GM18498 (cell line): ENCODE measurements around the gene FAM227B.
"Not testable (repeated sequence)": the region's sequence is repeated elsewhere in the genome, so short reads cannot be mapped to it uniquely, and the experiment has no call there.

Experiments used
- ATAC-seq: cut with Tn5 transposase; IDR thresholded peaks from one replicate; pipeline ENCODE4 v1.9.1; 2021; ENCODE audit warnings: mild to moderate bottlenecking, moderate library complexity; ENCODE audit not compliant: unreplicated experiment

The FAM227B gene

GRCh38 chr15:49620658-49621368, at the start of gene FAM227B, which contains the start of gene DTWD1:
TSS of gene FAM227B (minus strand) at chr15:49620818. CDS start at chr15:49615171, 5,647 bp downstream.
TSS of gene DTWD1 (plus strand) at chr15:49621048. CDS start at chr15:49625168, 4,120 bp downstream.
- peak; percentile 98 for ATAC-seq

GRCh38 chr15:49669288-49669687, 48.7 kb upstream of the FAM227B start:
- ATAC-seq: no peak

GRCh38 chr15:49666486-49666885, 45.9 kb upstream of the FAM227B start:
- ATAC-seq: not testable (repeated sequence)

GRCh38 chr15:49664716-49665115, 44.1 kb upstream of the FAM227B start:
- no peak for ATAC-seq

- ATAC-seq: no peak
Measured at GRCh38 chr15:49656734-49657133, 36.1 kb upstream of the FAM227B start.

- no peak for ATAC-seq
Measured at GRCh38 chr15:49652922-49653321, 32.3 kb upstream of the FAM227B start.

- ATAC-seq: no peak
Measured at GRCh38 chr15:49650676-49651075, 30.1 kb upstream of the FAM227B start.

GRCh38 chr15:49649987-49650386, 29.4 kb upstream of the FAM227B start:
- no peak for ATAC-seq

GRCh38 chr15:49646891-49647290, 26.3 kb upstream of the FAM227B start:
- ATAC-seq: no peak

- ATAC-seq: no peak
Measured at GRCh38 chr15:49645941-49646340, 25.3 kb upstream of the FAM227B start.

- ATAC-seq: no peak
Measured at GRCh38 chr15:49645277-49645676, 24.7 kb upstream of the FAM227B start.

GRCh38 chr15:49644364-49644794, 23.8 kb upstream of the FAM227B start:
- no peak for ATAC-seq

GRCh38 chr15:49637857-49638256, 17.2 kb upstream of the FAM227B start:
- no peak for ATAC-seq

GRCh38 chr15:49628379-49628778, 7.8 kb upstream of the FAM227B start:
- ATAC-seq: no peak

- ATAC-seq: no peak
Measured at GRCh38 chr15:49627407-49627877, 6.8 kb upstream of the FAM227B start.

- no peak for ATAC-seq
Measured at GRCh38 chr15:49625460-49626036, 4.9 kb upstream of the FAM227B start.

- no peak for ATAC-seq
Measured at GRCh38 chr15:49624056-49624455, 3.4 kb upstream of the FAM227B start.

- ATAC-seq: no peak
Measured at GRCh38 chr15:49622561-49622960, 1.9 kb upstream of the FAM227B start.

- ATAC-seq: no peak
Measured at GRCh38 chr15:49621887-49622286, 1.3 kb upstream of the FAM227B start.

- ATAC-seq: no peak
Measured at GRCh38 chr15:49621401-49621811, 788 bp upstream of the FAM227B start.

- no peak for ATAC-seq
Measured at GRCh38 chr15:49620199-49620598, 419 bp downstream of the FAM227B start.

GRCh38 chr15:49619226-49619625, 1.4 kb downstream of the FAM227B start:
- ATAC-seq: no peak
